Thoracic aorta (tissue), 2 donors: ENCODE results near the gene NAALADL2. TPM values are rescaled to one million over a fixed set of nuclear protein-coding genes. Genes with fewer than 3 reads are reported as not detected.

Experiments
- ATAC-seq: fragments of 150-250 bp; one replicate; pipeline ENCODE4 v1.8.0; 2017; ENCODE audit warnings: low read depth; ENCODE audit not compliant: insufficient number of reproducible peaks, low FRiP score
- DNase-seq: peaks from one replicate; pipeline ENCODE4 v3.0.0-alpha.2; 2020; ENCODE audit warnings: low spot score
- H3K27ac ChIP-seq, 2 donors: fragments of 200-600 bp; sonication (generic); 1 replicate in 1 of 2; 2 replicates in 1 of 2; pipeline ENCODE4 v1.5.1; 2016; ENCODE audit warnings: mild to moderate bottlenecking in 2 of 2, moderate library complexity in 2 of 2
- H3K27me3 ChIP-seq: fragments of 200-600 bp; sonication (generic); replicated peaks from 2 replicates; pipeline ENCODE4 v1.6.0; 2016; ENCODE audit warnings: mild to moderate bottlenecking; ENCODE audit not compliant: insufficient read depth
- H3K36me3 ChIP-seq: fragments of 200-600 bp; sonication (generic); one replicate; pipeline ENCODE4 v1.5.1; 2016
- H3K4me1 ChIP-seq, 2 donors: fragments of 200-600 bp; sonication (generic); 1 replicate in 1 of 2; 2 replicates in 1 of 2; pipeline versions ENCODE4 v1.5.1 to v1.6.0; 2016; ENCODE audit warnings: low read depth in 2 of 2, mild to moderate bottlenecking in 1 of 2; ENCODE audit not compliant: control insufficient read depth in 1 of 2
- H3K4me3 ChIP-seq: fragments of 200-600 bp; sonication (generic); 2 replicates; pipeline ENCODE4 v1.5.1; 2016; ENCODE audit warnings: mild to moderate bottlenecking
- H3K9me3 ChIP-seq: fragments of 200-600 bp; sonication (generic); 2 replicates; pipeline ENCODE4 v1.5.1; 2016
- total RNA-seq, 2 donors: library from RNA; depleted of rRNA; stranded (reverse); fragments of >200 nt; gene quantifications; one replicate each; pipeline versions ENCODE4 v1.1.0 to v1.2.3, GENCODE V29; 2016
- TF ChIP-seq, protein P1 (sequence below): fragments of 200-600 bp; sonication (generic); IDR thresholded peaks from one replicate; pipeline ENCODE4 v1.5.1; 2019; ENCODE audit warnings: antibody characterized with exemption

Gene NAALADL2
- total RNA-seq, 2 donors from 2014 or later = 12.9 to 21.0 TPM

DNA sequence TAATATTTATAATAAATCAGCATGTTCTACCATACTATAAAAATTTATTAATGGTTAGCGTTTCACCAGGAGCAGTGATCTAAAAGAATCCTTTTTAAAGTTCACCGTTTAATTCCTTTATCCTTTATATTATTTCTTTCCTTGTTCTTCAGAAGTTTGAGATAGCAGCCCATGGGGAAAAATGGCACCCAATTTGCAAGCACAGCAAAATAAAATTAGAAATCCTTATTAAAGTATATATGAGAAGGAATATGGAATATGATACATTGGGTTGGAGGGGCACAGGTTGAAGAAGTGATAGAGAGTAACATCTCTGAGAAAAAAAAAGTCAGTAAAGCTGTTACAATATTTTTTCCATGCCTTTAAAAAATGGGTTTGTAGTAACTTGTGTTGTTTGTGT lies 892.0 kb downstream of the NAALADL2 start:
- Histone ChIP-seq H3K27ac (no peak overlapping the region), H3K9me3 (no peaks in the 10 kb centered on the region), H3K4me3 (no peak overlapping the region), H3K36me3 (no peaks in the 10 kb centered on the region), H3K4me1 (no peaks in the 10 kb centered on the region), H3K27me3 (no peaks in the 10 kb centered on the region)
- TF ChIP-seq, protein P1, sequence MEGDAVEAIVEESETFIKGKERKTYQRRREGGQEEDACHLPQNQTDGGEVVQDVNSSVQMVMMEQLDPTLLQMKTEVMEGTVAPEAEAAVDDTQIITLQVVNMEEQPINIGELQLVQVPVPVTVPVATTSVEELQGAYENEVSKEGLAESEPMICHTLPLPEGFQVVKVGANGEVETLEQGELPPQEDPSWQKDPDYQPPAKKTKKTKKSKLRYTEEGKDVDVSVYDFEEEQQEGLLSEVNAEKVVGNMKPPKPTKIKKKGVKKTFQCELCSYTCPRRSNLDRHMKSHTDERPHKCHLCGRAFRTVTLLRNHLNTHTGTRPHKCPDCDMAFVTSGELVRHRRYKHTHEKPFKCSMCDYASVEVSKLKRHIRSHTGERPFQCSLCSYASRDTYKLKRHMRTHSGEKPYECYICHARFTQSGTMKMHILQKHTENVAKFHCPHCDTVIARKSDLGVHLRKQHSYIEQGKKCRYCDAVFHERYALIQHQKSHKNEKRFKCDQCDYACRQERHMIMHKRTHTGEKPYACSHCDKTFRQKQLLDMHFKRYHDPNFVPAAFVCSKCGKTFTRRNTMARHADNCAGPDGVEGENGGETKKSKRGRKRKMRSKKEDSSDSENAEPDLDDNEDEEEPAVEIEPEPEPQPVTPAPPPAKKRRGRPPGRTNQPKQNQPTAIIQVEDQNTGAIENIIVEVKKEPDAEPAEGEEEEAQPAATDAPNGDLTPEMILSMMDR = no peak
- DNase-seq = no peak
- no peak for ATAC-seq

DNA sequence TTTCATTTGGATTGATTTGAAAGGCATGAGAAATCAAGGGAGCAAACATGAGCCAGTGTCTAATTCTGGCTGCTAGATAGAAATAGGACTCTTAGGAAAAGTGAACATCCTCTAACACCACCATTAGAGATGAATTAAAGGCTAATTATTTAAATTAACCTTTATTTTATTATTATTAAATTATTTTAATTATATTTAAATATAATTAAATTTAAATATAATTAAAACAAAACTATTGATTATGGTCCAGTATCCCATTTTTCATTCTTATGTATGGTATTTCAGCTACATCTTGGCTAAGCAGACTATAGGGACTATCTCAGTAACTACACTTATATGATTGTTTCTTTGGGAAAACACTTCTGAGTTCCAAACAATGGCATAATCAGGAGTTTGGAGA lies 904.8 kb downstream of the NAALADL2 start:
- ATAC-seq (no peak), DNase-seq (no peak)
- Histone ChIP-seq H3K27ac (no peak overlapping the region), H3K27me3 (no peaks in the 10 kb centered on the region), H3K4me1 (no peaks in the 10 kb centered on the region), H3K9me3 (no peaks in the 10 kb centered on the region), H3K4me3 (no peak overlapping the region), H3K36me3 (no peaks in the 10 kb centered on the region)
- TF ChIP-seq, protein P1 = no peak

DNA sequence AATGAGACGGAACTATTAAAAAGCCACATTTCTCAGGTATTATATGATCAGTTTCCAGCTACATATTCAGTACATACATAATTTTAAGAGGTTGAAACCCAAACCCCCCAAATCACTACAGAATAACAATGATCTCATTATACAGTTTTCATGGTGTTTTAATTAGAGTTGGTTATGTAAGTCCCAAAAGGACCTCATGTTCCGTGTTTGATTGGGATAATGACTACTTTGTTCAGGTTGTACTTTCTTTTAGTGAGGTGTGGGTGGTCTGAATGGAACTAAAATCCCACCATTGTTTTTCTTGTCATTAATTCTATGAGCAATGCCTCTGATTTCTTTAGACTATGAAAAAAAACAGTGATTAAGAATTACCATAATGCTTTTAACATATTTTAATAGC lies 905.6 kb downstream of the NAALADL2 start:
- ATAC-seq = no peak
- TF ChIP-seq, protein P1 = no peak

DNA sequence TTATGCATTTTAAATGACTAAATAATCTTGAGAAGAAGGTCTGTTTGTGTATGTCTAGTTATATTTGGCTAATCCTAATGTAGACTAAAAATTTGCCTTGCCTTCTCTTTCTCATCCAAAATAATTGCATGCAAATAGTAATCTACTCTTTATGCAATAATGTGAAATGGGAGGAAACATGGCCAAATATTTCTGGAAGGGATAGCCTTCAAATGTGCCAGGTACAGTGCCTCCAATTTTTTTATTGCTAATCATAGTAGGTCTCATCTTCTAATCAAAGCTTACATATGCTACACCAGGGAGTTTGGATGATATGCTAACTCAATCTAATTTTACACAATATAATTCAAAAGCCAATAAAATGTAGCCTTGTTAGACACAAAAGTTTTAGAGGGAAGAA lies 911.3 kb downstream of the NAALADL2 start:
- DNase-seq (no peak), ATAC-seq (no peak)
- Histone ChIP-seq H3K36me3 (no peaks in the 10 kb centered on the region), H3K27ac (no peak overlapping the region), H3K4me3 (no peak overlapping the region), H3K27me3 (no peaks in the 10 kb centered on the region), H3K9me3 (no peaks in the 10 kb centered on the region), H3K4me1 (no peaks in the 10 kb centered on the region)
- TF ChIP-seq, protein P1 = no peak

More for the DNA sequence above, 905.6 kb downstream of the NAALADL2 start:
- H3K9me3 ChIP-seq = no peaks in the 10 kb centered on the region
- H3K27me3 ChIP-seq = no peaks in the 10 kb centered on the region
- no peaks in the 10 kb centered on the region for H3K36me3 ChIP-seq
- H3K4me3 ChIP-seq = no peak overlapping the region
- DNase-seq = no peak
- H3K27ac ChIP-seq = no peak overlapping the region
- H3K4me1 ChIP-seq = no peaks in the 10 kb centered on the region

DNA sequence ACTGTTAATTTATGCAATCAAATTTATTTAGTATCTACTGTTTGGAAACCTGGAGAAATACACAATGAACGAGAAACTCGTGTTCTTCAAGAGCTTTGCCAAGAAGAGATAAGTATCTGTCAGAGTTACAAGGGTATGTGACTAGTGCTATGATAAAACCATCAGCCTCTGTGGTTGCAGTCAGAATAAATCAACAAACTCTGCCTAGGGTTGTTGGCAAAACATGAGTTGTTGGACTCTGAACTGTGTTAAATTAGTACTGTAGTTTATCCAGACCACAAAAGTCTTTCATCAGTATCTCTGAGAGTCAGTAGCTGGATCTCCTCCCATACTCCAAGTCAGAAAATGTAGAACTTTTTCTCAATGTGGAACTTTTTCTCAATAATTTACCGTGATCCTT lies 918.4 kb downstream of the NAALADL2 start:
- Histone ChIP-seq H3K4me3 (no peak overlapping the region), H3K27ac (no peak overlapping the region), H3K36me3 (no peaks in the 10 kb centered on the region), H3K27me3 (no peaks in the 10 kb centered on the region), H3K4me1 (no peaks in the 10 kb centered on the region), H3K9me3 (no peaks in the 10 kb centered on the region)
- ATAC-seq (no peak), DNase-seq (no peak)
- TF ChIP-seq, protein P1 = no peak
